HG03108 (cell line): Measurements from ENCODE around the gene RBMS2.
"Not testable (repeated sequence)": the region's sequence is repeated elsewhere in the genome, so short reads cannot be mapped to it uniquely, and the experiment has no call there.

Source experiments
- ATAC-seq: cut with Tn5 transposase; IDR thresholded peaks from one replicate; pipeline ENCODE4 v1.9.1; 2021; ENCODE audit warnings: moderate library complexity; ENCODE audit not compliant: unreplicated experiment

Gene RBMS2

DNA sequence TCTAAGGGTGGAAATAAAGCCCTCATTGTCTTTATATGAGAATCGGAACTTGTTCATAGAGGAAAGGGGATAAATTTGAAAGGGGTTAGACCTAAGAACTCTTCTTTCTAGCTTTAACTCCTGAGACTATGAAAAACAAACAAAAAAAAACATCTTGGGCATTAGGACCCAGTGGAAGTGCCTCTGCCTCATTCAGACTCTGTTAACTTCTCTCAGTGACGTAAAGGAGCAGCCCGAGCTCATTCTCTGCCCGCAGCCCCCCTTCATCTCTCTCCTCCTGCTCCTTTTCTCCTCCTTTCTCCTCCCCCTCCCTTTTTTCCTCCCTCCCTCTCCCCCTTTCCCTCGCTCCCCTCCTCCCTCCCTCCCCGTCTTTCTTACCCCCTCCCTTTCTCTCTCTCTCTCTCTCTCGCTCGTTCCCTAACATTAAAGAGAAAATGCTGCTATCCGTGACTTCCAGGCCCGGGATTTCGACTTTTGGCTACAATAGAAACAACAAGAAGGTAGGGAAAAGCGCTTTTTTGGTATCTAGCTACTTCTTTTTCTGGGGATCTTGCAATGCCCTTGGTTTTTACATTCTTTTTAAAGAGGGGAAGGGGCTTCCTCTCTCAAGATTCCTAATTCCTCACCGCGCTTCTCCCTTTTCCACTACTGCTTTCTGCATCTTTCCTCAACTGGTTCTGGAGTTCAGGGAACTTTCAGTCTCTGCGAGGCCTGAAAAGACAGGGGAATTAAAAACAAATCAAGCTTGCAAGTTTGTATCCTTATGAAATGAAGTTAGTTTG lies at the start of gene RBMS2:
TSS of gene RBMS2 (plus strand) at position 231 of the 782 bp plus-strand sequence. CDS start at position 435, 204 bp downstream.
- ATAC-seq = no peak

DNA sequence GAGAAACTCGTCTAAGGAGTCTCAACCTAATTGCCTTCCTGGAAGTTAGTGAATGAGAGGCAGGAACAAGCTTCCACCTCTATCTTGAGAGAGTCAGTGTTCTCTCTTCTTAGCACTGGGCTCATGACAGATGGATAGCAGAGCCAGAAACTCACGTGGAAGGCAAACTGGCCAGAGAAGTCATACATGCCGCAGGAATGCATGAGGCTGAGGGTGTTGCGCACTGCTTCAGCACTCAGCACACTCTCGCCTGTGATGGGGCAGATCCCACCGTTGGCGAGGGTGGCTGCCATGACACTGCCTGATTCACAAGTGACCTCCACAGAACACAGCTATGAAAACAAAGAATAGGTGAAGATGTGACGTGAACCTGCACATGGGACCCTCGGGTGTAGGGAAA lies 47.2 kb upstream of the RBMS2 start:
- ATAC-seq = no peak

DNA sequence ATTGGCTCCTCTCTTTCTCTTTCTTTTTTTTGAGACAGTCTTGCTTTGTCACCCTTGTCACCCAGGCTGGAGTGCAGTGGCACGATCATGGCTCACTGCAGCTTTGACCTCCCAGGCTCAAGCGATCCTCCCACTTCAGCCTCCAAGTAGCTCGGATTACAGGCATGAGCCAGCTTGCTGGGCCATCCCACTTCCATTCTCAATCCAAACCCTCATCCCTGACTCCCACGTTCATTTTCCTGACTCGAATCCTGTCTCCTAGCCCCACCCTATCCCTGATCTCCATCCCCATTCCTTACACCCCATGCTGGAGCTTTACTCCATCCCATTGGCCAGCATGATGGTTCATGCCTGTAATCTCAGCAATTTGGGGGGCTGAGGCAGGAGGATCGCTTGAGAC lies 45.5 kb upstream of the RBMS2 start:
- ATAC-seq = no peak

DNA sequence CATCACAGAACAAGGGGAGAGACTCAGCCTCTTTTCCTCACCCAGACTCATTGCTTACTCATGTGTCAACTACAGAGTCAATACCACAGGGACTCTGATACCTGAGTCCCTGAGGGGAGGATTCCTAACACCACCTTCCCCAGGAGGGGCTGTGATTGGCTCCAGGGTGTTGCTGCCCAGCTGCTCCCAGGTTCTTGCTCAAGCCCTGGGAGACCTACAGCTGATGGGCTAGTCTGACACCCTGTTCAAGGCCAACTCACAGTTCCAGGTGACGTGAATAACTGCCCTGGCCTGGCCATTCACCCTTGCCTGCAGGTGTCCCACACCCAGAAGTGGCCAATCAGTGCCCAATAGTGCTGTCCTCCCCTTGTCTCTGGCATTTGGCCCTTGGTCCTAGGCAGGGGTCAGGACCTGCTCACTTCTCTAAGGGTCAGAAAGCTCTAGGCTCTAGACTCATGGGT lies 44.6 kb upstream of the RBMS2 start:
- no peak for ATAC-seq

- no peak for ATAC-seq
These were observed 43.9 kb upstream of the RBMS2 start for GRCh38 chr12:56477521-56478225.

DNA sequence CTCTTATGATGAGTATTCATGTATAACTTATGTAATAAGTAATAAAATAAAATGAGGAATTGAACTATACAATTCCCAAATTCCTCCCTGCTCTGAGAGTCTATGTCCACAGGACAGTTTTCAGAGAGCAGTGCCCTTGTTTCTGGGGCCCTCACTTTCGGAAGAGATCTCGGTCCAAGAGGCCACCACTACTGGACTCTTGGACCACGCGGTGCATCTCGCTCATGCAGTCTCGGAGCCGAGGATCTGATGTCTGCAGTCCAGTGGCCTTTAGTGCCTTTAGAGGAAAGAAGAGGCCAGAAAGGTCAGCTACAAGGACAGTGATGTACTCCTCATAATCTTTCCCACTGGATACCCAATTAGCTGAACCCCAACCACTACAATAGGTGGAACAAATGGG lies 42.0 kb upstream of the RBMS2 start:
- ATAC-seq = no peak

DNA sequence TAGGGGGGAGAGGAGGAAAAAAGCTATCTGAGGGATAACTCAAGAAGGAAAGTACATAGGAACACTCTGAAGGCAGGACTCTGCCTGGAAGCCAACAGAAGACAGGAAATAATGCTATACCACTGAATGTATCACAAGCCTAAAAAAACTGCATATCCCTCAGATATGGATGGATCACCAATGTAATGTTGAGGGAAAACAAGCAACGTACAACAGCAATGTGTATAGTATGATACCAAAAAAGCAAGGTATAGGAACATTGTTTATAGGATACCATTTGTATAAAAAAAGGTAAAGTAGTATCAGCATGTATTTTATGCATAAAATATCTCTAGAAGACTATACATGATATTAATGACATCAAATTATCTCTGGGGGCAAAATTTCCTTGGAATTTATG lies 37.1 kb upstream of the RBMS2 start:
- no peak for ATAC-seq

GRCh38 chr12:56486694-56487093 lies 34.9 kb upstream of the RBMS2 start:
- ATAC-seq = no peak

- ATAC-seq = peak; percentile 9
These were observed 34.1 kb upstream of the RBMS2 start for GRCh38 chr12:56487448-56488040.

GRCh38 chr12:56488041-56488955 lies 33.3 kb upstream of the RBMS2 start, which contains the start of gene GLS2:
GLS2 (minus strand) TSS chr12:56488161; CDS start chr12:56488118, 43 bp downstream.
- ATAC-seq = peak; percentile 79

- ATAC-seq = no peak
These were observed 31.3 kb upstream of the RBMS2 start for GRCh38 chr12:56490360-56490759.

GRCh38 chr12:56493409-56494105 lies 28.1 kb upstream of the RBMS2 start:
- ATAC-seq = not testable (repeated sequence)

GRCh38 chr12:56494106-56494415 lies 27.6 kb upstream of the RBMS2 start:
- ATAC-seq = not testable (repeated sequence)

DNA sequence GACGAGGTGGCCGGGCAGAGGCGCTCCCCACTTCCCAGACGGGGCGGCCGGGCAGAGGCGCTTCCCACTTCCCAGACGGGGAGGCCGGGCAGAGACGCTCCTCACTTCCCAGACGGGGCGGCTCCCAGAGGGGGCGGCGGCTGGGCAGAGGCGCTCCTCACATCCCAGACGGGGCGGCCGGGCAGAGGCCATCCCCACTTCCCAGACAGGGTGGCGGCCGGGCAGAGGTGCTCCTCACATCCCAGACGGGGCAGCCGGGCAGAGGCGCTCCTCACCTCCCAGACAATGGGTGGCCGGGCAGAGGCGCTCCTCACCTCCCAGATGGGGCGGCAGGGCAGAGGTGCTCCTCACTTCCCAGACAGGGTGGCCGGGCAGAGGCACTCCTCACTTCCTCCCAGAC lies 27.1 kb upstream of the RBMS2 start:
- ATAC-seq = not testable (repeated sequence)

DNA sequence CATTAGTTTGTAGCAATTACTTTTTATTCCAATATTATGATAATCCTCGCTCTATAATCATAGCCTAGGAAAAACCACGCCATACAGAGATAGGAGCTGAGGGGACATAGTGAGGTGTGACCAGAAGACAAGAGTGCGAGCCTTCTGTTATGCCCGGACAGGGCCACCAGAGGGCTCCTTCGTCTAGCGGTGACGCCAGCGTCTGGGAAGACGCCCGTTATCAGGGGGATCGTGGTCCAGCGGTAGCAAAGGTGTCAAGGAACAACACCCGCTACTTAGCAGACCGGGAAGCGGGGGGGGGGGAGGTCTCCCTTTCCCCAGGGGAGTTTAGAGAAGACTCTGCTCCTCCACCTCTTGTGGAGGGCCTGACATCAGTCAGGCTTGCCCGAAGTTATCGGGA lies 24.9 kb upstream of the RBMS2 start:
- not testable (repeated sequence) for ATAC-seq

DNA sequence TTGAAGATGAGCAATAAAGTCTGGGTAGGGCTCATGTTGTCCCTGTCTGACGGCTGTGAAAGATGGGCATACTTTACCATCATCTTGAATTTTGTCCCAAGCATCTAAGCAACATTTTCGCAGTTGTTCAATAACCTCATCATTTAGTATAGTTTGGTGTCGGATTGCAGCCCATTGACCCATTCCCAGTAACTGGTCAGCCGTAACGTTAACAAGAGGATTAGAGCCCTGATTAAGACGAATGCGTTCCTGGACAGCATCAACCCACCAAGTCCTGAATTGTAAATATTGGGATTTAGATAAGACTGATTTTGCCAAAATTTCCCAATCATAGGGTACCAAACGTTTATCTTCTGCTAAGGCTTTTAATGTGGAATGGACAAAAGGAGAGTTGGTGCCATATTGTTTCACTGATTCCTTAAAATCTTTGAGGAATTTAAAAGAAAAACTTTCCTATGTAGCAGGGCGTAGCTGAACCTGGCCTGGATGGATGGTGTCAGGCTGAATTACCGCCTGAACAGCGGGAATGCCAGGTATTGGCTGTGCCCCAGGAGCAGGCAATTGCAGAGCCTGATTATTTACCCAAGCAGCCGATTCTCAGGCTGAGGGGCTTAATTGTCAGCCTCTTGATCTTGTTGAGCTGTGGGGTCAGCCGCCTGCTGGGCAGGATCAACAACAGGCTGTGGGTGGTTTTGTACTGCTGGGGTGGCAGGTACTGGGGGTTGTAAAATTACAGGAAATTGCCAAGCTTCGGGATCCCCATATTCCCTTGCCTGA lies 23.3 kb upstream of the RBMS2 start:
- not testable (repeated sequence) for ATAC-seq

DNA sequence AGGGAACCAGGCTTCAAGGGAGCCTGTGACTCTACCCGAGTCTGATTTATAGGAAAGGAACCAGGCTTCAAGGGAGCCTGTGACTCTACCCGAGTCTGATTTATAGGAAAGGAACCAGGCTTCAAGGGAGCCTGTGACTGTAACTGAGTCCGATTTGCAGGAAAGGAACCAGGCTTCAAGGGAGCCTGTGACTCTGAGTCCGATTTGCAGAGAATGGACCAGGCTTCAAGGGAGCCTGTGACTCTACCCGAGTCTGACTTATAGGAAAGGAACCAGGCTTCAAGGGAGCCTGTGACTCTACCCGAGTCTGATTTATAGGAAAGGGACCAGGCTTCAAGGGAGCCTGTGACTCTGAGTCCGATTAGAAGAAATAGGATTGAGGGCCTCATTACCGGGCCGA lies 22.2 kb upstream of the RBMS2 start:
- ATAC-seq = not testable (repeated sequence)

GRCh38 chr12:56499879-56500278 lies 21.7 kb upstream of the RBMS2 start:
- not testable (repeated sequence) for ATAC-seq

- no peak for ATAC-seq
These were observed 10.8 kb upstream of the RBMS2 start for GRCh38 chr12:56510786-56511185.

DNA sequence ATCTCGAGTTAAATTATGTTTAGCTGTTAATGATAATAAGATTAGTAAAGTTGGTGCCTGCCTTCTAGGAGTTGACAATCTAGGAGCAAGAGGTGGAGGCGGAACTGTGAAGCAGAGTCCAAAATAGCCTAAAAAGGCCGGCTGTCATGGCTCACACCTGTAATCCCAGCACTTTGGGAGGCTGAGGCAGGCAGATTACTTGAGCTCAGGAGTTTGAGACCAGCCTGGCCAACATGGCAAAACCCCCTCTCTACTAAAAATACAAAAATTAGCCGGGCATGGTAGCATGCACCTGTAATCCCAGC lies 7.7 kb upstream of the RBMS2 start:
- not testable (repeated sequence) for ATAC-seq
